SK-N-SH treated with all-trans-retinoic acid at 6 μM for 48 hours (cell line): ENCODE results near the gene CLEC16A.

Experiments used
- ARNTL ChIP-seq: fragments of 450-650 bp; formaldehyde crosslinking; IDR thresholded peaks from 2 replicates; pipeline ENCODE4 v1.5.0; 2020; ENCODE audit warnings: low read depth, mild to moderate bottlenecking, moderate library complexity, borderline replicate concordance
- GLIS3 ChIP-seq: fragments of 250-450 bp; sonication (Bioruptor Pico); IDR thresholded peaks from 2 replicates; pipeline ENCODE4 v1.5.0; 2020; ENCODE audit warnings: mild to moderate bottlenecking, moderate library complexity
- ISL1 ChIP-seq: fragments of 250-450 bp; sonication (Bioruptor Pico); IDR thresholded peaks from 2 replicates; pipeline ENCODE4 v2.1.2; 2022; ENCODE audit warnings: mild to moderate bottlenecking, moderate library complexity
- PATZ1 ChIP-seq: fragments of 250-450 bp; sonication (Bioruptor Pico); IDR thresholded peaks from 2 replicates; pipeline ENCODE4 v1.8.0; 2020; ENCODE audit warnings: mild to moderate bottlenecking, moderate library complexity, borderline replicate concordance
- PPARA ChIP-seq: fragments of 250-450 bp; sonication (Bioruptor Pico); IDR thresholded peaks from 2 replicates; pipeline ENCODE4 v1.5.0; 2020; ENCODE audit warnings: mild to moderate bottlenecking, borderline replicate concordance
- TCF4 ChIP-seq: fragments of 250-450 bp; sonication (Bioruptor Pico); IDR thresholded peaks from 2 replicates; pipeline ENCODE4 v1.8.0; 2021; ENCODE audit warnings: mild to moderate bottlenecking, moderate library complexity, borderline replicate concordance
- TOX ChIP-seq: fragments of 250-450 bp; sonication (Bioruptor Pico); IDR thresholded peaks from 2 replicates; pipeline ENCODE4 v1.8.0; 2021; ENCODE audit warnings: mild to moderate bottlenecking, moderate library complexity, borderline replicate concordance
- TSHZ2 ChIP-seq: fragments of 250-450 bp; sonication (Bioruptor Pico); IDR thresholded peaks from 2 replicates; pipeline ENCODE4 v1.5.0; 2020; ENCODE audit warnings: mild to moderate bottlenecking, moderate library complexity
- ZFP3 ChIP-seq: fragments of 250-450 bp; sonication (Bioruptor Pico); IDR thresholded peaks from 2 replicates; pipeline ENCODE4 v1.5.0; 2020; ENCODE audit warnings: mild to moderate bottlenecking, moderate library complexity
- ZFP30 ChIP-seq: fragments of 450-650 bp; formaldehyde crosslinking; IDR thresholded peaks from 2 replicates; pipeline ENCODE4 v1.5.0; 2022; ENCODE audit warnings: mild to moderate bottlenecking, moderate library complexity
- ZNF8 ChIP-seq: fragments of 450-650 bp; formaldehyde crosslinking; IDR thresholded peaks from 2 replicates; pipeline ENCODE4 v1.5.0; 2020; ENCODE audit warnings: mild to moderate bottlenecking, moderate library complexity

- TF ChIP-seq ISL1 (no peak), ZFP30 (CRISPR knock-in tag) (no peak), ZFP3 (CRISPR knock-in tag) (no peak), GLIS3 (CRISPR knock-in tag) (no peak), PPARA (CRISPR knock-in tag) (no peak), PATZ1 (CRISPR knock-in tag) (no peak), TCF4 (CRISPR knock-in tag) (no peak), ZNF8 (CRISPR knock-in tag) (no peak), ARNTL (CRISPR knock-in tag) (no peak), TSHZ2 (CRISPR knock-in tag) (no peak), TOX (CRISPR knock-in tag) (no peak)
These were observed 197.9 kb downstream of the CLEC16A start for GRCh38 chr16:11142261-11142630.
